SK-N-SH treated with all-trans-retinoic acid at 6 μM for 48 hours (cell line): ENCODE data around the gene TAF1L.
"Not testable (repeated sequence)": the region's sequence is repeated elsewhere in the genome, so short reads cannot be mapped to it uniquely, and the experiment has no call there.

Experiments
- ATAC-seq: fragments of 200-7000 bp; cut with Tn5 transposase; 3 replicates; pipeline ENCODE4 v1.9.1; 2020; ENCODE audit warnings: mild to moderate bottlenecking, moderate library complexity
- ARNTL ChIP-seq: fragments of 450-650 bp; formaldehyde crosslinking; IDR thresholded peaks from 2 replicates; pipeline ENCODE4 v1.5.0; 2020; ENCODE audit warnings: low read depth, mild to moderate bottlenecking, moderate library complexity, borderline replicate concordance
- BACH2 ChIP-seq: fragments of 250-450 bp; sonication (Bioruptor Pico); IDR thresholded peaks from 2 replicates; pipeline ENCODE4 v1.9.0; 2021; ENCODE audit warnings: mild to moderate bottlenecking, borderline replicate concordance
- CREB5 ChIP-seq: fragments of 250-450 bp; sonication (Bioruptor Pico); IDR thresholded peaks from 2 replicates; pipeline ENCODE4 v1.5.1; 2020; ENCODE audit warnings: low read depth, mild to moderate bottlenecking, moderate library complexity
- CSDC2 ChIP-seq: fragments of 250-450 bp; sonication (Bioruptor Pico); IDR thresholded peaks from 2 replicates; pipeline ENCODE4 v1.5.0; 2020; ENCODE audit warnings: mild to moderate bottlenecking, moderate library complexity
- CSRNP3 ChIP-seq: fragments of 250-450 bp; sonication (Bioruptor Pico); IDR thresholded peaks from 2 replicates; pipeline ENCODE4 v1.5.1; 2021; ENCODE audit warnings: mild to moderate bottlenecking, moderate library complexity
- ESRRG ChIP-seq: fragments of 250-450 bp; sonication (Bioruptor Pico); IDR thresholded peaks from 2 replicates; pipeline ENCODE4 v1.6.1; 2021; ENCODE audit warnings: mild to moderate bottlenecking
- GLIS3 ChIP-seq: fragments of 250-450 bp; sonication (Bioruptor Pico); IDR thresholded peaks from 2 replicates; pipeline ENCODE4 v1.5.0; 2020; ENCODE audit warnings: mild to moderate bottlenecking, moderate library complexity
- ISL1 ChIP-seq: fragments of 250-450 bp; sonication (Bioruptor Pico); IDR thresholded peaks from 2 replicates; pipeline ENCODE4 v2.1.2; 2022; ENCODE audit warnings: mild to moderate bottlenecking, moderate library complexity
- OSR1 ChIP-seq: fragments of 250-450 bp; sonication (Bioruptor Pico); IDR thresholded peaks from 2 replicates; pipeline ENCODE4 v1.8.0; 2022; ENCODE audit warnings: moderate library complexity, mild to moderate bottlenecking, inconsistent platforms
- PATZ1 ChIP-seq: fragments of 250-450 bp; sonication (Bioruptor Pico); IDR thresholded peaks from 2 replicates; pipeline ENCODE4 v1.8.0; 2020; ENCODE audit warnings: mild to moderate bottlenecking, moderate library complexity, borderline replicate concordance
- POU6F1 ChIP-seq: fragments of 250-450 bp; sonication (Bioruptor Pico); IDR thresholded peaks from 2 replicates; pipeline ENCODE4 v1.8.0; 2021; ENCODE audit warnings: low read depth, mild to moderate bottlenecking, moderate library complexity, borderline replicate concordance
- PPARA ChIP-seq: fragments of 250-450 bp; sonication (Bioruptor Pico); IDR thresholded peaks from 2 replicates; pipeline ENCODE4 v1.5.0; 2020; ENCODE audit warnings: mild to moderate bottlenecking, borderline replicate concordance
- RARB ChIP-seq: fragments of 250-450 bp; sonication (Bioruptor Pico); IDR thresholded peaks from 2 replicates; pipeline ENCODE4 v1.8.0; 2021; ENCODE audit warnings: mild to moderate bottlenecking, moderate library complexity
- SNAI2 ChIP-seq: fragments of 250-450 bp; sonication (Bioruptor Pico); IDR thresholded peaks from 2 replicates; pipeline ENCODE4 v1.5.0; 2020; ENCODE audit warnings: mild to moderate bottlenecking, moderate library complexity
- TCF4 ChIP-seq: fragments of 250-450 bp; sonication (Bioruptor Pico); IDR thresholded peaks from 2 replicates; pipeline ENCODE4 v1.8.0; 2021; ENCODE audit warnings: mild to moderate bottlenecking, moderate library complexity, borderline replicate concordance
- TOX ChIP-seq: fragments of 250-450 bp; sonication (Bioruptor Pico); IDR thresholded peaks from 2 replicates; pipeline ENCODE4 v1.8.0; 2021; ENCODE audit warnings: mild to moderate bottlenecking, moderate library complexity, borderline replicate concordance
- ZC3H10 ChIP-seq: fragments of 250-450 bp; sonication (Bioruptor Pico); IDR thresholded peaks from 2 replicates; pipeline ENCODE4 v1.5.1; 2021; ENCODE audit warnings: mild to moderate bottlenecking, moderate library complexity
- ZFP3 ChIP-seq: fragments of 250-450 bp; sonication (Bioruptor Pico); IDR thresholded peaks from 2 replicates; pipeline ENCODE4 v1.5.0; 2020; ENCODE audit warnings: mild to moderate bottlenecking, moderate library complexity
- ZFP30 ChIP-seq: fragments of 450-650 bp; formaldehyde crosslinking; IDR thresholded peaks from 2 replicates; pipeline ENCODE4 v1.5.0; 2022; ENCODE audit warnings: mild to moderate bottlenecking, moderate library complexity
- ZNF565 ChIP-seq: fragments of 450-650 bp; formaldehyde crosslinking; conservative IDR thresholded peaks from 2 replicates; pipeline ENCODE4 v1.5.0; 2020; ENCODE audit warnings: low read depth, mild to moderate bottlenecking, moderate library complexity
- ZNF70 ChIP-seq: fragments of 450-650 bp; formaldehyde crosslinking; IDR thresholded peaks from 2 replicates; pipeline ENCODE4 v1.5.0; 2020; ENCODE audit warnings: mild to moderate bottlenecking, moderate library complexity
- ZNF8 ChIP-seq: fragments of 450-650 bp; formaldehyde crosslinking; IDR thresholded peaks from 2 replicates; pipeline ENCODE4 v1.5.0; 2020; ENCODE audit warnings: mild to moderate bottlenecking, moderate library complexity

The TAF1L gene

GRCh38 chr9:32644698-32645097 is 9.2 kb upstream of the TAF1L start:
- ATAC-seq = peak; percentile 60; the same call in 2 of the 3 replicates

GRCh38 chr9:32633151-32633550 is 2.3 kb downstream of the TAF1L start:
- ATAC-seq = not testable (repeated sequence)

More at GRCh38 chr9:32644698-32645097, 9.2 kb upstream of the TAF1L start:
- no peak for TF ChIP-seq ZNF70 (CRISPR knock-in tag)
- TF ChIP-seq ZNF8 (CRISPR knock-in tag) = no peak
- no peak for TF ChIP-seq ARNTL (CRISPR knock-in tag)
- no peak for TF ChIP-seq ZC3H10 (CRISPR knock-in tag)
- no peak for TF ChIP-seq ISL1

- TF ChIP-seq PATZ1 (CRISPR knock-in tag) (no peak), TCF4 (CRISPR knock-in tag) (no peak), CREB5 (CRISPR knock-in tag) (no peak)
- ATAC-seq = no peak
These were observed 3.5 kb downstream of the TAF1L start for GRCh38 chr9:32631991-32632390.

GRCh38 chr9:32627394-32627954 is 8.0 kb downstream of the TAF1L start:
- TF ChIP-seq ISL1 (no peak), TCF4 (CRISPR knock-in tag) (no peak), ZC3H10 (CRISPR knock-in tag) (no peak), POU6F1 (CRISPR knock-in tag) (no peak), ZFP3 (CRISPR knock-in tag) (no peak), GLIS3 (no peak), CSDC2 (CRISPR knock-in tag) (no peak), PPARA (CRISPR knock-in tag) (no peak), TOX (no peak), PATZ1 (CRISPR knock-in tag) (no peak), SNAI2 (CRISPR knock-in tag) (no peak), ZFP30 (CRISPR knock-in tag) (no peak), CREB5 (CRISPR knock-in tag) (no peak), OSR1 (CRISPR knock-in tag) (no peak), ARNTL (CRISPR knock-in tag) (no peak), ZNF70 (CRISPR knock-in tag) (no peak), ESRRG (CRISPR knock-in tag) (no peak), RARB (CRISPR knock-in tag) (no peak)
- no peak for ATAC-seq

- ATAC-seq = no peak
- TF ChIP-seq ARNTL (CRISPR knock-in tag) (no peak), ZNF70 (CRISPR knock-in tag) (no peak), POU6F1 (CRISPR knock-in tag) (no peak), ZFP30 (CRISPR knock-in tag) (no peak), ZNF565 (CRISPR knock-in tag) (no peak), CSRNP3 (CRISPR knock-in tag) (no peak), SNAI2 (CRISPR knock-in tag) (no peak), BACH2 (CRISPR knock-in tag) (no peak)
These were observed 10.1 kb downstream of the TAF1L start for GRCh38 chr9:32625320-32625719.
